ENCODE data around the gene MAP3K5.

The MAP3K5 gene

GRCh38 chr6:136659991-136660499 lies 132.2 kb downstream of the MAP3K5 start:
- TF ChIP-seq, protein P1, sequence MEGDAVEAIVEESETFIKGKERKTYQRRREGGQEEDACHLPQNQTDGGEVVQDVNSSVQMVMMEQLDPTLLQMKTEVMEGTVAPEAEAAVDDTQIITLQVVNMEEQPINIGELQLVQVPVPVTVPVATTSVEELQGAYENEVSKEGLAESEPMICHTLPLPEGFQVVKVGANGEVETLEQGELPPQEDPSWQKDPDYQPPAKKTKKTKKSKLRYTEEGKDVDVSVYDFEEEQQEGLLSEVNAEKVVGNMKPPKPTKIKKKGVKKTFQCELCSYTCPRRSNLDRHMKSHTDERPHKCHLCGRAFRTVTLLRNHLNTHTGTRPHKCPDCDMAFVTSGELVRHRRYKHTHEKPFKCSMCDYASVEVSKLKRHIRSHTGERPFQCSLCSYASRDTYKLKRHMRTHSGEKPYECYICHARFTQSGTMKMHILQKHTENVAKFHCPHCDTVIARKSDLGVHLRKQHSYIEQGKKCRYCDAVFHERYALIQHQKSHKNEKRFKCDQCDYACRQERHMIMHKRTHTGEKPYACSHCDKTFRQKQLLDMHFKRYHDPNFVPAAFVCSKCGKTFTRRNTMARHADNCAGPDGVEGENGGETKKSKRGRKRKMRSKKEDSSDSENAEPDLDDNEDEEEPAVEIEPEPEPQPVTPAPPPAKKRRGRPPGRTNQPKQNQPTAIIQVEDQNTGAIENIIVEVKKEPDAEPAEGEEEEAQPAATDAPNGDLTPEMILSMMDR (IDR thresholded peaks at IDR 0.05; ENCODE audit: low read length, missing control alignments): no peak
- DNase-seq (ENCODE audit: low read depth): no peak
- H3K4me3 ChIP-seq (replicated peaks; ENCODE audit: low read depth, low read length): no peak overlapping the region

- no peak overlapping the region for H3K4me3 ChIP-seq (replicated peaks; ENCODE audit: low read depth, low read length)
- TF ChIP-seq, protein P1 (IDR thresholded peaks at IDR 0.05; ENCODE audit: low read length, missing control alignments): no peak
- DNase-seq (ENCODE audit: low read depth): no peak
These were observed 133.6 kb downstream of the MAP3K5 start for GRCh38 chr6:136658711-136659110.

GRCh38 chr6:136657666-136658065 lies 134.6 kb downstream of the MAP3K5 start:
- H3K4me3 ChIP-seq (replicated peaks; ENCODE audit: low read depth, low read length): no peak overlapping the region
- TF ChIP-seq, protein P1 (IDR thresholded peaks at IDR 0.05; ENCODE audit: low read length, missing control alignments): no peak
- DNase-seq (ENCODE audit: low read depth): no peak

DNA sequence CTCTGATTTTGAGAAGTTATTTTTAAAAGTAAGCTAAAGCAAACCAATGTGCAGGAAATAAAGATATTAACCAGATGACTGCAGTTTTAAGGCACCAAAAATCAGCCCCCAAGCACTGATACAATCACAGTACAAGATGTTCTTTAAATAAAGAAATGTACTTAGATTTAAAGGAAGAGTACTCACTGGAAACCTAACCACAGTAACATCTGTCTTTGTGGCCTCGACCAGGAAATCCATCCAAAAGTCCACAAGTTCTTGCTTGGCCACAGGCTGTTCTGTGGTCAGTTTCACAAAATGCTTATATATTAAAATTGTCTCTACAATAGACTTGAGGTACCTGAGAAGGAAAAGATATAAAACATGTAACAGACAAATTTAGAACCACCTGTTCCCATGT lies 136.2 kb downstream of the MAP3K5 start:
- DNase-seq (ENCODE audit: low read depth): no peak
- TF ChIP-seq, protein P1 (IDR thresholded peaks at IDR 0.05; ENCODE audit: low read length, missing control alignments): no peak
- H3K4me3 ChIP-seq (replicated peaks; ENCODE audit: low read depth, low read length): no peak overlapping the region

DNA sequence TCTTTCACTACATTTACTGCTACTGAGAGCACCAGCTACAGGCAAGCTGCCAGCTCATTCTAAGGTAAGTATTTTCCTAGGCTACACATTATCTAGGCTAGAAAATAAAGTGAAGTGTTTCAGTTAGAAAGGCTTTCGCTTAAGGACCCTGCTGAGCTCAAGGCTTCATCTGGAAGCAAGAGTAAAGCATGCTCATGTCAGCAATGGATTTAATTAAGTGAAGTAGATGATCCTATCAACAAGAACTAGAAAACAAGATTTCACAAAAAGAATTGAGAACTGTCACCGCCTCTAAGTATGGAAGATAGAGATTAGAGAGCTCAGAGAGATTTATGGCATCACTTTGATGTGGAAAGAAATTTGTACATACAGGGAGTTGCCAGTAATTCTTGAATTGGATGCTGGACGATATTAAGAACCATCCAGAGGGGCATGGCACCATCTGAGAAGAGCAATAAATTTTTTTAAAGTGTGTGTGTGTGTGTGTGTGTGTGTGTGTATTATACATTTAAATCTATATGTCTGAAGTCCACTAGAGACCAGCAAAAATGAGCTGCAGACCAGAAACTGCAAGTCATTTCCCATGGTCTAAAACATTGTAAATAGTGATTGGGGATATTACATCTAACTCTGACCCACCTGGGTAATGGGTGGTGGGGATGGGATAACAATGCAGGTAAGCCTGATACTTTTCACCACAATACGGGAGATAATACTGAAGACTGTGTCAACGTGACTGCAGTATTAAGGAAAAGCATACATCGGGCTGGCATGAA lies 136.8 kb downstream of the MAP3K5 start:
- DNase-seq (ENCODE audit: low read depth): no peak
- H3K4me3 ChIP-seq (replicated peaks; ENCODE audit: low read depth, low read length): no peak overlapping the region
- TF ChIP-seq, protein P1 (IDR thresholded peaks at IDR 0.05; ENCODE audit: low read length, missing control alignments): no peak

DNA sequence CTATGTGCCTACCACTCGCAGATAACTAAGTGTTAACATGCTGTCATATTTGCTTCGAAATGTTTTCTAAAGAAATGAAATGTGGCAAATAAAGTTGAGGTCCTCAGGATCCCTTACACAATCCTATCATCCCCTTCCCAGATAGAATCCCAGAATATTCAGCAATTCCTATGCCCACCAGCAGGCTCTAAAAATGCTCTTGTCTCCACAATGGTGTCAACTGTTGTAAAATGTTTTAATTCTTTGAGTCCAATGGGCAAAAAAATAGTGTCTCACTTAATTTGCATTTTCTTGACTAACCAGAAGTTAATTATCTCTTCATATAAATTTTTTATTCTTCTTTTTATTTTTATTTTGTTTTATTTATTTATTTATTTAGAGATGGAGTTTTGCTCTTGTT lies 138.2 kb downstream of the MAP3K5 start:
- no peak overlapping the region for H3K4me3 ChIP-seq (replicated peaks; ENCODE audit: low read depth, low read length)
- DNase-seq (ENCODE audit: low read depth): no peak
- TF ChIP-seq, protein P1 (IDR thresholded peaks at IDR 0.05; ENCODE audit: low read length, missing control alignments): peak; percentile 6

- DNase-seq (ENCODE audit: low read depth): no peak
- H3K4me3 ChIP-seq (replicated peaks; ENCODE audit: low read depth, low read length): no peak overlapping the region
- TF ChIP-seq, protein P1 (IDR thresholded peaks at IDR 0.05; ENCODE audit: low read length, missing control alignments): no peak
These were observed 139.6 kb downstream of the MAP3K5 start for GRCh38 chr6:136652656-136653055.
